ENCODE data around the gene ENDOG.
"Not testable (repeated sequence)": the region's sequence is repeated elsewhere in the genome, so short reads cannot be mapped to it uniquely, and the experiment has no call there.

The ENDOG gene

DNA sequence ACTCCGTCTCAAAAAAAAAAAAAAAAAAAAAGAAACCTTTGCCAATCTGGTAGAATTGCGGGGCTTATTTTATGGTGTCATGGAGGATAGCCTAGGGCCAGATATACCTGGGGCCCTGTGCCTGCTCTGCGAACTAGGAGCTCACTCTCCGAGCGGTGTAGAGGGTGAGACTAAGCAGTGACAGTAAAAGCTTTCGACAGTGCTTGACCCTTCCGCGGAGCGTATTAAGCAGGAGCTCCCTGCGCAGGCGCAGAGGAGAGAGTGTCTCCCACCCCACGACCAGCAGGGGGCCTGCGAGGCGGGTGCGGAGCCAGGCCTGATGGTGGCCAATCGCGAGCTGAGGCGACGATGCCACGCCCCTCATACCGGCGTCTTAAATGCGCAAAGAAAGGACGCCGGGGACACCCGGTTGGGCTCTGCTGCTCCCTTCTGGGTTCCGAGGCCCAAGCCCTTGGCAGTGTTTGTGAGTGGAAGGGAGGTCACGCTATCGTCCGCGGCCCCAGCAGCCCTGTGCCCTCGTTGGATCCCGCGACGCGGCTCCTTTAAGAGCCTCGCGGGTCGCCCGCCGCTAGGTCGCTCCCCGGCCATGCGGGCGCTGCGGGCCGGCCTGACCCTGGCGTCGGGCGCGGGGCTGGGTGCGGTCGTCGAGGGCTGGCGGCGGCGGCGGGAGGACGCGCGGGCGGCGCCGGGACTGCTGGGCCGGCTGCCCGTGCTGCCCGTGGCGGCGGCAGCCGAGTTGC, at the start of gene ENDOG:
Gene ENDOG, plus strand, starts transcription at position 402 of the 740 bp plus-strand sequence. Its CDS starts 185 bp downstream, at position 587.
- peak; percentile 87 to 89 for DNase-seq (ENCODE audit: low read depth in 2 of 2)

DNA sequence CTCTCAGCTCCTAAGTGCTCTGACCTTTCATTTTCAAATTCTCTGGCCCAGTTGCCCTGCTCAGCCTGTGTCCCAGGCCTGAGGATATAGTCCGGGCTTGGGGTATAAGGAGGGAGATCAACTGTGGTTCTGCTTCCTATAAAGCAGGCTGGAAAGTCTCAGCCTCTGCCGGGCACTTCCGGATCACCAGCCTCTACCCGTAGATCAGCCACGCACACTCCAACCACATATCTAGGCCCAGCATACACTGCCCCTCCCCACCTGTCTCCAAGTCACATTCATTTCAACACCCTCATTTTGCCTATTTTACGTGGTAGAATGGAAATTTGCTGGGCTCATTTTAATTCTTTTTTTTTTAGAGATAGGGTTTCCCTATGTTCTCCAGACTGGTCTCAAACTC, 49.7 kb upstream of the ENDOG start:
- no peak for DNase-seq (ENCODE audit: low read depth in 2 of 2)

DNA sequence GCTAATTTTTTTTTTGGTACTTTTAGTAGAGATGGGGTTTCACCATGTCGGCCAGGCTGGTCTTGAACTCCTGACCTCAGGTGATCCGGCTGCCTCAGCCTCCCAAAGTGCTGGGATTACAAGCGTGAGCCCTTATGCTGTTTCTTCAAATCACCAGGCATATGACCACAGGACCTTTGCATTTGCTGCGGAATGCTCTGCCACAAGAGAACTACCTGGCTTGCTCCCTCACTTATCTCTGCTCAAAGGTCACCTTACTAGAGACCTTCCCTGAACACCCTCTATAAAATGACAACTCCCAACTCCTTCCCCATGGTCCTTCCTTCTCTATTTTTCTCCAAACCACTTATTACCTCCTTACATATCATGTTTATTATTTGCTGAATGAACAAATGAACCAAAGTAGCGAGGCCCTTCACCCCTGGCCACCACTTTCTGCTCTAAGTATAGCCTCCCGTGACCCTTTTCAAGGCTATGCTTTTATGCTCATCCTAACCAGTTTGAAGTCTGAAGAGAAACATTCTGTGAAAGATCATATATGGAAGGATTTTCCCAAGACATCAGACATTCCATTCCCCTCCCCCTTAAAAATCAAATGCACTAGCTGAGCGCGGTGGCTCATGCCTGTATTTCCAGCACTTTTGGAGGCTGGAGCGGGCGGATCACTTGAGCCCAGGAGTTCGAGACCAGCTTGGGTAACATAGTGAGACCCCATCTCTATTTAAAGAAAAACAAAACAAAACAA, 47.8 kb upstream of the ENDOG start:
- DNase-seq (ENCODE audit: low read depth in 2 of 2), result no peak

DNA sequence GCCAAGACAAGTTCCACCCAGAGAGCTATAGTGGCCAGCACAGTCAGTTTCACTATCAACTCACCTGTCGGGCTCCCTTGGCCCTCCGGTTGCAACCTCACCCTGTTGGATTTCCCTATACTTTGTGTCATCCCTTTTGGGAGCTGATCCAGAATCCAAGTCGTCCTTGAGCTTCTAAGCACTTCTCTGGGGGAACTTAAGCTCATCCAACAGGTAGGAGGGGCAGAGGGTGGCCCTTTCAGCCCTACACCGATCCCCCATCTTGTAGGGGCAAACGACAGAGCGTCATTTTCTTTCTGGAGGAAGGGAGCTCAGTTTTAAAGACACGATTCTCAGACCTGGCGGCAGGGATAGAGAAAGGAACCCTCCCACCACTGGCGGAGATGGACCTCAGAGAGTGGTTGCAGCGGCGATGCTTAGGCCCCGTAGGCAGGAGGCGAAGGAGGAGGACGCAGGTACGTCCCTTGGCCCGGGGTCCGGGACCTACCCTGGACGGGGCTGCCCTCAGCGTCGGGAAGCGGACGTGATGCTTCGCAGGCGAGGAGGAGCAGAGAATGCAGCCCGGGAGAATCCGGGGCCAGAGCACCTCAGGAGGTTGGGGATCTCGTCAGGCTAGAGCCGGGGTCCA, 47.1 kb upstream of the ENDOG start:
- no peak for DNase-seq (ENCODE audit: low read depth in 2 of 2)

DNA sequence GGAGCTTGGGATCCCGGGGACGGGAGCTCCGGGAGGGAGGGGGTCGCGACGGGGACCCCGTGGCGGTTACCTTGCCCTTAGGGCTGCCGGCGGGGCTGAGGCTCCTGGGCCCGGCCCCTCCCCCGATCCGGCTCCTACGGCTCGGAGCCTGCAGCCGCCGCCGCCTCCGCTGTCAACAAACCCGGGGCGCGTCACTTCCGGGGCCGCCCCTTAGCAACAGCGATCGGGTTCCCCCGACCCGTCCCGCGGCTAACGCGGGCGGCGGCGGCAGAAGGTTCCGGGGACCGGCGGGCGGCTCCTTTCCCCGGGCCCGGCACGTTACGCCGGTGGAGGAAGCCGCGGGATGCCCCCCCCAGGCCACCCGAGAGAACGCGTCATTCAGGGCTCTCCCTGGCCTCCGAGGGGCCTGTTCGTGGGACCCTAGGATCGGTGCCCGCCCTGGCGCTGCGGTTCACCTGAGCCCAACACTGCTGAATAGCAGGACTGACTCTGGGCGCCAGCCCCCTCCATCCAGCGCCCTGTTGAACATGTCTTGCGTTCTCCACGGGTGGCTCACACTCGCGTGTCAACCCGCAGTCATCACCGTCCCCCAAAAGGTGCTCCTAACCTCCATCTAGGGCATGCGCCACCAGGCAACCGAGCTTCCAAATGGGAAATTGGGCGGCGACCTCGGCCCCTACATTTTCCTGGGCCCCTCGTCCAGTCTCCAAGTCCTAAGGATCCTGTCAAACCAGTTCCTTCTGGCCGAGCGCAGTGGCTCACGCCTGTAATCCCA, 46.4 kb upstream of the ENDOG start, which contains the start of gene ZER1:
Gene ZER1, minus strand, starts transcription at position 183 of the 775 bp plus-strand sequence. CDS start 16,362 bp downstream, outside the sequence.
- peak; percentile 70 to 77 for DNase-seq (ENCODE audit: low read depth in 2 of 2)

DNA sequence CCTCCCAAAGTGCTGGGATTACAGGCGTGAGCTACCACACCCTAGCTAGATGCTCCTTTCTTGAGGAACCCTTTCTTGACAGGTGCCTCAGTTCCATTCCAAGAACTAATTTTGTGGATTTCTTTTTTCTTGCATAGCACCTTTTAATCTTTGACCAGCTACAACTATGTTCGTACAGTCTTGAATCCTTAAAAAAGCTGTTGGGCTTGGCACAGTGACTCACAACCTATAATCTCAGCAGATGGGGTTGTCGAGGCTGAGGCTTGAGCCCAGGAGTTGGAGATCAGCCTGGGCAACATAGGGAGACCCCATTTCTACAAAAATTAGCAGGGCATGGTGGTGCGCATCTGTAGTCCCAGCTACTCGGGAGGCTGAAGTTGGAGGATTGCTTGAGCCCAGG, 45.3 kb upstream of the ENDOG start:
- DNase-seq (ENCODE audit: low read depth in 2 of 2), result no peak

DNA sequence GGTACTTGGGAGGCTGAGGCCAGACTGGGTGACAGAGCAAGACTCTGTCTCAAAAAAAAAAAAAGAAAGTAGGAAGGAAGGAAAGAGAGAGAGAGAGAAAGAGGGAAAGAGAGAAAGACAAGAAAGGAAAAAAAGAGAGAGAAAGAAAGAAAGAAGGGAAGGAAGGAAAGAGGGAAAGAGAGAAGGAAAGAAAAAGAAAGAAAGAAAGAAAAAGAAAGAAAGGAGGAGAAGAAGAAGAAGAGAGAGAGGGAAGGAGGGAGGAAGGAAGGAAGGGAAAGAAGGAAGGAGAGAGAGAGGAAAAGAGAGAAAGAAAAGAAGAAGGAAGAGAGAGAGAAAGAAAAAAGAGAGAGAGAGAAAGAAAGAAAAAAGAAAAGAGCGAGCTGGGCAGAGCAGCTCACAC, 43.5 kb upstream of the ENDOG start:
- DNase-seq (ENCODE audit: low read depth in 2 of 2), result no peak

DNA sequence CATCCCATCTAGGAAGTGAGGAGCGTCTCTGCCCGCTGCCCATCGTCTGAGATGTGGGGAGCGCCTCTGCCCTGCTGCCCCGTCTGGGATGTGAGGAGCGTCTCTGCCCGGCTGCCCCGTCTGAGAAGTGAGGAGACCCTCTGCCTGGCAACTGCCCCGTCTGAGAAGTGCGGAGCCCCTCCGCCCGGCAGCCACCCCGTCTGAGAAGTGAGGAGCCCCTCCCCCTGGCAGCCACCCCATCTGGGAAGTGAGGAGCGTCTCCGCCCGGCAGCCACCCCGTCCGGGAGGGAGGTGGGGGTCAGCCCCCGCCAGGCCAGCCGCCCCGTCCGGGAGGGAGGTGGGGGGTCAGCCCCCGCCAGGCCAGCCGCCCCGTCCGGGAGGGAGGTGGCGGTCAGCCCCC, 38.2 kb upstream of the ENDOG start:
- not testable (repeated sequence) for DNase-seq (ENCODE audit: low read depth in 2 of 2)

DNA sequence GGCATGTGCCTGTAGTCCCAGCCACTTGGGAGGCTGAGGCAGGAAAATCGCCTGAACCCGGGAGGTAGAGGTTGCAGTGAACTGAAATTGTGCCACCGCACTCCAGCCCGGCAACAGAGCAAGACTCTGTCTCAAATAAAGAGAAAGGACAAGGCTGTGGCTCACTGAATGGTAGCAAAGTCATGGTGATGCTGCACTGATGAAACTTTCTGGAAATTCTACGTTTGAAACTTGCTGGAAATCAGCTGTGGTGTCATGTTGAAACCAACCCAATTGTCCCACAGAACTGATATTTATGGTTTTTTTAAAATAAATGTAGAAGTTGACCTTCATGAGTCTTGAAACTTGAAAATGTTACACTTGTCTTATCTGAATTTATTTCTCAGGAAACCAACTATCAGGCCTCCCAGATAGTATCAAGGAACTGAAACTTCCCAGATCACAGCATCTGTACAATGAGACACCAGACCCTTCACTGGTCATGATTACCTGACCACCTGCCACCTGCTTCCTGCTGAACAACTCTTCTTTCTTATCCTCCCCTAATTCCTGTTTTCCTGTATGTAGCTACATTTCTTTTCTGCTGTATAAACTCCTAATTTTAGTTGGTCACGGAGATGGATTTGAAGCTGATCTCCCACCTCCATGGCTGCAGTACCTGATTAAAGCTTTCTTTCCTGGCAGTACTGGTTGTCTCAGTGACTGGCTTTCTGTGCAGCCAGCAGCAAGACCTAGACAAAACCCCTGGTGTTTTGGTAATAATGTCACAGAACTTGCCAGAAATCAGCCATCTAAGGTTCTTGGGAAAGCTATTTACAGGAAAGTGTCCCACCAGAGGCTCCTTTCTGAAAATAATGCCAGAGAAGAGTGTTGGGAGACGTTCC, 36.9 kb upstream of the ENDOG start:
- no peak for DNase-seq (ENCODE audit: low read depth in 2 of 2)

DNA sequence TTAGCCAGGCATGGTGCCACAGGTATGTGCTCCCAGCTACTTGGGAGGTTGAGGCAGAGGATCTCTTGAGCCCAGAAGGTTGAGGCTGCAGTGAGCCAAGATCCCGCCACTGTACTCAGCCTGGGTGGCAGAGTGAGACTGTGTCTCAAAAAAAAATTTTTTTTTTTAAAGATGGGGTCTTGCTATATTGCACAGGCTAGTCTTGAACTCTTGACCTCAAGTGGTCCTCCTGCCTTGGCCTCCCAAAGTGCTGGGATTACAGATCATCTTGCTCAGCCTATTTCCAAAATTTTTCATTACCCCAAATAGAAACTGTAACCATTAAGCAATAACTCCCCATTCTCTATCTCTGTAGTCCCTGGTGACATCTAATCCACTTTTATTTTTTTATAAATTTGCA, 35.6 kb upstream of the ENDOG start:
- DNase-seq (ENCODE audit: low read depth in 2 of 2), result no peak

DNA sequence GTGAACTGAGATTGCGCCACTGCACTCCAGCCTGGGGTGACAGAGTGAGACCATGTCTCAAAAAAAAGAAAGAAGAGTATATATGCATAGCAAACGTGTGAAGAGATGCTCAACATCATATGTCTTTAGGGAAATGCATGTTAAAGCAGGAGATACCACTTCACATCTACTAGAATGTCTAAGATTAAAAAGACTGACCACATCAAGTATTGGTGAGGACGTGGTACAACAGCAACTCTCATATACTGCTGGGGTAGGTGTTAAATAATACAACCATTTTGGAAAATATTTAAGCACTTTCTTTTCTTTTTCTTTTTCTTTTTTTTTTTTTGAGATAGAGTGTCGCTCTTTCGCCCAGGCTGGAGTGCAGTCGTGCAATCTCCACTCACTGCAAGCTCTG, 32.9 kb upstream of the ENDOG start:
- no peak for DNase-seq (ENCODE audit: low read depth in 2 of 2)

DNA sequence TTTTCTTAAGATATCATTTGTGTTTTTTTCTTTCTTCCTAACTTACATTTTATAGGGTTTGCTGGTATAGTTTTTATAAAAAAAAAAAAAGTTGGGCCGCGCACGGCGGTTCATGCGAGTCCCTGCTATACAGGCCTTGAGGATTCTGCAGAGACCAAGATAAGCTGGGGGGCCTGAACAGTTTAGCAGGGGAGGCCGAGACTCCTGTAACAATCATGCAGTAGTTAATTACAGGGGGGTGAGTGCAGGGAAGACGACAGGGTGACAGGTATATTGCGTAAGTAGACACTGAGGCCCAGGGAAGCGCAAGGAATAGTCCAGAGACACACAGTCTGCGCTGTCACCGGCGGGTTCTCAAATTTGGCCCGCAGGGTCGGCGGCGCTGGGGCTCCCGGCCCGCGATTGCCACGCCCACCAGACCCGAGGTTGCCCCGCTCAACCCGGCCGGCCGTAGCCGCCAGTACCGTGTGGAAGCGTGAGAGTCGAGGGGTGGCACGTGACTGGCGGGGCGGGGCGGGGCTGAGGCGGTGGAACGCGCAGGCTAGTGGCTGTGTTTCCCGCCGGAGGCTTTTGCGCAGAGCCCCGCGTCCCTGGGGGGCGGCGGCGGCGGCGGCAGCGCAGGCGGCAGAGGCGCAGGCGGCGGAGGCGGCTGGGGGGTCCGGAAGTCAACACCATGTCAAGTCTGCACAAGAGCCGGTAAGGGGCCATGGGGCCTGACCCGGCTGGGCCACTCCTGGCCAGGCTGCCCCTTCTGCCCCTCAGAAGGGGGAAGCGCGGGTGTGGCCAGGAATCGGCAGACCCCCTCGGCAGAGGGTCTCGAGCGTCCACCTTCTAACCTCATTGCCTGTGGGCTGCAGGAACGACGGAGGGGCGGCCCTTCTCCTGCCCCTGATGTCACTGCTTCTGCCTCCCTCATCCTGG, 31.4 kb upstream of the ENDOG start, which contains the start of gene TBC1D13:
Gene TBC1D13, plus strand, starts transcription at position 573 of the 921 bp plus-strand sequence. Its CDS starts 101 bp downstream, at position 674.
- peak; percentile 51 to 60 for DNase-seq (ENCODE audit: low read depth in 2 of 2)

DNA sequence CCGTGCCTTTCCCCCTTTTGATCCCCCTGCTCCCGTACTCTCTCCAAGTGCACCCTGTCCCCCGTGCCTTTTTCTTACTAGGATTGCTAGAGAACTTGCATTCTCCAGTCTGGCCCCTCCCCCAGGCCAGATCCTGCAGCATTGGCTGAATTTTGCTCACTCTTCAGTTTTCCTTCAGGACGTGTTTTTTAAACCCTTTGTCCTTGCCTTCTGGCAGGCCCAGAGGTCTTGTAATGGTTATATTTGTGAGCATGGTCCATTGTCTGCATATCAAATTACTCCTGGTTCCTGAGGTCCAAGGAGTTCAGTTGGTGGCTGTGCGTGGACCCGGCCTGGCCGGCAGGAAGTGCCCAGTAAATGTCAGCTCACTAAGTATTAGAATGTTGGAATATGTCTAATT, 30.6 kb upstream of the ENDOG start:
- no peak for DNase-seq (ENCODE audit: low read depth in 2 of 2)

DNA sequence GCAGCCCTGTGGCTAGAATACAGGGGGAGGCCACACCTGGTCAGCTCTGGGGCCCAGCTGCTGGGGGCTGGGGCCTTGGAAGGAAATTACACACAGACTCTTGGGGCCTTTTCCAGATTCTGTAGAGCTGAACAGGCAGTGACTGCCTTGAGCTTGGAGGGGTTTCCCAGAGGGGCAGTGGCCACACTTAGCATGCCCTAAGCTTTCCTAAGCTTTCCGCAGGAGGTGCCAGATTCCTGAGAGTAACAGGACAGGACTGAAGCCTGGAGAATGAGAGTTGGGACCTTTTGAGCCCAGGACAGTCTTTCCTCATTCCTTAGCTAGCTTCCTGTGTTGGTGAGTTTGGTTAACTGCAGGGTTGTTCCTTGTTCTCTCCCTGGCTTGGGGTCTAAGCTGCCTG, 29.9 kb upstream of the ENDOG start:
- no peak for DNase-seq (ENCODE audit: low read depth in 2 of 2)

DNA sequence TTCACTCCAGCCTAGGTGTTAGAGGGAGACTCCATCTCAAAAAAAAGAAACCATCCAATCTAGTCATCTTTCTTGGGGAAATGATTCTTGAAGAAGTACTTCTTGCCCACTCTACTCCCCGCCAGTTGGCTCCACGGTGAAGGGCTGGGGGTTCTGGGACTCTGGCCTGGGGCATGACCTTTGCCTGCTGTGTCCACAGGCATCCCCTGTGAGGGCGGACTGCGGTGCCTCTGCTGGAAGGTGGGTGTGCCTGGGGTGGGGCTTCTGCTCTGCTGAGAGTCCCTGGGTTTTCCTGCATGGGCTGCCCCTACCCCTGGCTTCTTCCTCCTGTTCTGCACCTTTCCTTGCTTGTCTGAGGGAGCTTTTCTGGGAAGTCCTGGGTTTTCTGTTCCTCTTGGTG, 27.8 kb upstream of the ENDOG start:
- DNase-seq (ENCODE audit: low read depth in 2 of 2), result no peak

DNA sequence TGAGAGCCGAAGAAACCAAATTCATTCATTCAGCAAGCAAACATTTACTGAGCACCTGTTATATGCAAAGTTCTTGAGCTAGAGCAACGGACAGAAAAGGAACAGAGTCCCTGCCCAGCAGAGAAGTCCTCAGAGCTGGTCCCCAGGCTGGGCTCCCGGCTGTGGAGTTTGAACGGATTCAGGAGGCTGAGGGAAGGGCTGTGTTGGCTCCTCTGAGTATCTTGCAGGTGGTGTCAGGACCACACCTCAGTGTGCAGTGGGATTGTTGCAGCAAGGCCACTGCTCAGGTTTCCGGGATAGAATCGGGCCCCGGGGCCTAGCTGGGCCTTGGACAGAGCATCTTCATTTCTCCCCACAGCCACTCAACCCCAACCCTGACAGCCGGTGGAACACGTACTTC, 26.2 kb upstream of the ENDOG start:
- no peak for DNase-seq (ENCODE audit: low read depth in 2 of 2)

DNA sequence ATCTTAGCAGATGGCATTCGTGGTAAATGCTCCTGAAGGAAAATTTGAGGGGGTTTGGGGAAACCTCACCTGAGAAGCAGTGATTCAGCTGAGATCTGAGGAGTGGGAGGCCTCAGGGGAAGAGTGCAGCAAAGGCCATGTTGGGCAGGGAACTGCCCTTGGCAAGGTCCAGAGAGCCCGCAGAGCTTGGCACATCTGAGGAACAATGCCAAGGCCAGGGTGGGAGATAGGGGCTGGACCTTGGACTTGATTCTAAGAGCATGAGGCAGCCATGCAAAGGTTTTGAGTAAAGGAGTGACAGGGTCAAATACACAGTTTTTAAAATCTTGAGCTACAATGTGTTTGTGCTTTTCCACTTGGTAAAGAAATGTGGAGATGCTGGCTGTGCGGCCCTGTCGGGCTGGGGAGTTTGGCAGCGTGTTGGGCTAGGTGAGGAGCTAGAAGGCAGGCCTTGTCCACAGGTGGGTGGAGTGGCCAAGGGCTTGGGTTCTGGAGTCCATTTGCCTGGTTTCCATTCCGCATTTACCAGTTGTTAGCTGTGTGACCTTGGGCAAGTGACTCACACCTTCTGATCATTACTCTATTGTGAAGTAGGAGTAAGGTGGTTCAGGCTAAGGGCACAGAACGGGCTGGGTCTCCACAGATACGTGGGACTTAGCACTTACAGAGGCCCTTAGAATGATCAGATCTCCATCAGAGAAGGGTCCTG, 25.2 kb upstream of the ENDOG start:
- no peak for DNase-seq (ENCODE audit: low read depth in 2 of 2)

DNA sequence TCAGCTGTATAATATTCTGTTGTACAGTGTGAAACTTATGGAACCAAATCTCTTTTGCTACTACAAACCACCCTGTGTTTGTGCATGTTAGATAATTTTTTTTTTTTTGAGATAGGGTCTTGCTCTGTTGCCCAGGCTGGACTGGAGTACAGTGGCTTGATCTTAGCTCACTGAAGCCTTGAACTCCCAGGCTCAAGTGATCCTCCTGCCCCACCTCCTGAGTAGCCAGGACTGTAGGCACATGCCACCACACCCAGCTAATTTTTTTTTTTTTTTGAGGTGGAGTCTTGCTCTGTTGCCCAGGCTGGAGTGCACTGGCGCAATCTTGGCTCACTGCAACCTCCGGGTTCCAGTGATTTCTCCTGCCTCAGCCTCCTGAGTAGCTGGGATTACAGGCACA, 23.3 kb upstream of the ENDOG start:
- not testable (repeated sequence) for DNase-seq (ENCODE audit: low read depth in 2 of 2)

DNA sequence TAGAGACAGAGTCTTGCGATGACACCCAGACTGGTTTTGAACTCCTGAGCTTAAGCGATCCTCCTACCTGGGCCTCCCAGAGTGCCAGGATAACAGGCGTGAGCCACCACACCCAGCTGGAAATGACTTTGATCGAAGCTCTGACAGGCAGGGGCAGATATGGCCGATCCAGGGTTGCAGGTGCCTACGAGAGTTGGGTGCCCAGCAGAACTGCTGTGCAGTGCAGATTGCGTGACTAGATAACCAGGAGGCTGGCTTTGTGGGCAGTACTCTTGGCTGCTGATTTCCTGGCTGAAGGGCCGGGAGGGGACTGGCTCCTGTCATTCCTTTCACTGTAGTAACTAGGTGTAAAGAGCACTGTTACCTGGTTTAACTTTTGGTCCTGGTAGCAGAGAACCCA, 19.4 kb upstream of the ENDOG start:
- DNase-seq (ENCODE audit: low read depth in 2 of 2), result no peak

All from fibroblast of skin of left quadriceps (primary cell).